Fibroblast of lung (primary cell): ENCODE results near the gene MRM3.

ENCODE experiments used
- EZH2 ChIP-seq: IDR thresholded peaks from 2 replicates; pipeline ENCODE4 v1.5.1; 2012; ENCODE audit warnings: low read length, control low read depth, mild to moderate bottlenecking; ENCODE audit errors: missing control alignments
- TF ChIP-seq, protein P1 (sequence below), 2 donors: IDR thresholded peaks in 1 of 2; conservative IDR thresholded peaks in 1 of 2; 1 replicate in 1 of 2; 2 replicates in 1 of 2; pipeline ENCODE4 v1.5.1; 2011 to 2012; ENCODE audit warnings: low read length in 2 of 2, control low read depth in 1 of 2, inconsistent platforms in 1 of 2, low read depth in 1 of 2, mild to moderate bottlenecking in 1 of 2

- TF ChIP-seq, protein P1, sequence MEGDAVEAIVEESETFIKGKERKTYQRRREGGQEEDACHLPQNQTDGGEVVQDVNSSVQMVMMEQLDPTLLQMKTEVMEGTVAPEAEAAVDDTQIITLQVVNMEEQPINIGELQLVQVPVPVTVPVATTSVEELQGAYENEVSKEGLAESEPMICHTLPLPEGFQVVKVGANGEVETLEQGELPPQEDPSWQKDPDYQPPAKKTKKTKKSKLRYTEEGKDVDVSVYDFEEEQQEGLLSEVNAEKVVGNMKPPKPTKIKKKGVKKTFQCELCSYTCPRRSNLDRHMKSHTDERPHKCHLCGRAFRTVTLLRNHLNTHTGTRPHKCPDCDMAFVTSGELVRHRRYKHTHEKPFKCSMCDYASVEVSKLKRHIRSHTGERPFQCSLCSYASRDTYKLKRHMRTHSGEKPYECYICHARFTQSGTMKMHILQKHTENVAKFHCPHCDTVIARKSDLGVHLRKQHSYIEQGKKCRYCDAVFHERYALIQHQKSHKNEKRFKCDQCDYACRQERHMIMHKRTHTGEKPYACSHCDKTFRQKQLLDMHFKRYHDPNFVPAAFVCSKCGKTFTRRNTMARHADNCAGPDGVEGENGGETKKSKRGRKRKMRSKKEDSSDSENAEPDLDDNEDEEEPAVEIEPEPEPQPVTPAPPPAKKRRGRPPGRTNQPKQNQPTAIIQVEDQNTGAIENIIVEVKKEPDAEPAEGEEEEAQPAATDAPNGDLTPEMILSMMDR (conservative IDR thresholded peaks at IDR 0.05 in 1 of 2, IDR thresholded peaks at IDR 0.05 in 1 of 2; ENCODE audit: low read depth in 1 of 2, low read length in 2 of 2), result peak; percentile 85 to 92
- TF ChIP-seq EZH2, result no peak
These were observed 30.0 kb upstream of the MRM3 start, which contains the start of gene GEMIN4 for GRCh38 chr17:752002-752619.
